ENCODE results near the gene MLLT10. TPM values are rescaled to one million over a fixed set of nuclear protein-coding genes. Genes with fewer than 3 reads are reported as not detected.

Gene MLLT10
- total and polyA plus RNA-seq, 10 of the 15 experiments (the other 5 are each of a cell fraction or from before 2014, with no cell fraction given) = 8.7 to 61.1 (median 28.5) TPM

GRCh38 chr10:21495752-21496342 lies 38.2 kb upstream of the MLLT10 start (continued):
- TF ChIP-seq POLR2A (IDR thresholded peaks at IDR 0.05; ENCODE audit: low read depth, low read length) (peak; percentile 61), TBL1XR1 (IDR thresholded peaks at IDR 0.05; ENCODE audit: low read depth, low read length) (peak; percentile 54; the same call in 1 of the 2 replicates), POU2F2 (IDR thresholded peaks at IDR 0.05; ENCODE audit: borderline replicate concordance, low read depth, low read length) (peak; percentile 44; the same call in 1 of the 3 replicates), IKZF2 (IDR thresholded peaks at IDR 0.05) (peak in 1 of 2 experiments; percentile 27; a peak in 1 of 4 replicates), GATAD2B (conservative IDR thresholded peaks at IDR 0.05; ENCODE audit: low read depth) (peak; percentile 78; the same call in 1 of the 2 replicates), ZNF24 (IDR thresholded peaks at IDR 0.05) (peak; percentile 74), MEF2B (IDR thresholded peaks at IDR 0.05; ENCODE audit: partially characterized antibody, poor library complexity, severe bottlenecking) (no peak), ZNF384 (IDR thresholded peaks at IDR 0.05; ENCODE audit: borderline replicate concordance, low read depth, low read length) (no peak), ZNF592 (IDR thresholded peaks at IDR 0.05) (peak; percentile 84; the same call in 1 of the 2 replicates), MXI1 (IDR thresholded peaks at IDR 0.05; ENCODE audit: low read depth, low read length) (no peak), RELA (IDR thresholded peaks at IDR 0.05; ENCODE audit: borderline replicate concordance, partially characterized antibody) (peak; percentile 55), FOXM1 (IDR thresholded peaks at IDR 0.05; ENCODE audit: low read depth, low read length) (peak; percentile 56; the same call in 1 of the 2 replicates), TARDBP (IDR thresholded peaks at IDR 0.05; ENCODE audit: borderline replicate concordance) (no peak), SREBF1 (IDR thresholded peaks at IDR 0.05; ENCODE audit: low read length) (no peak), RB1 (IDR thresholded peaks at IDR 0.05; ENCODE audit: borderline replicate concordance) (peak; percentile 90; the same call in 1 of the 2 replicates)
- TF ChIP-seq, protein P1, sequence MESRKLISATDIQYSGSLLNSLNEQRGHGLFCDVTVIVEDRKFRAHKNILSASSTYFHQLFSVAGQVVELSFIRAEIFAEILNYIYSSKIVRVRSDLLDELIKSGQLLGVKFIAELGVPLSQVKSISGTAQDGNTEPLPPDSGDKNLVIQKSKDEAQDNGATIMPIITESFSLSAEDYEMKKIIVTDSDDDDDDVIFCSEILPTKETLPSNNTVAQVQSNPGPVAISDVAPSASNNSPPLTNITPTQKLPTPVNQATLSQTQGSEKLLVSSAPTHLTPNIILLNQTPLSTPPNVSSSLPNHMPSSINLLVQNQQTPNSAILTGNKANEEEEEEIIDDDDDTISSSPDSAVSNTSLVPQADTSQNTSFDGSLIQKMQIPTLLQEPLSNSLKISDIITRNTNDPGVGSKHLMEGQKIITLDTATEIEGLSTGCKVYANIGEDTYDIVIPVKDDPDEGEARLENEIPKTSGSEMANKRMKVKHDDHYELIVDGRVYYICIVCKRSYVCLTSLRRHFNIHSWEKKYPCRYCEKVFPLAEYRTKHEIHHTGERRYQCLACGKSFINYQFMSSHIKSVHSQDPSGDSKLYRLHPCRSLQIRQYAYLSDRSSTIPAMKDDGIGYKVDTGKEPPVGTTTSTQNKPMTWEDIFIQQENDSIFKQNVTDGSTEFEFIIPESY (IDR thresholded peaks at IDR 0.05) = no peak
- TF ChIP-seq, protein P2, sequence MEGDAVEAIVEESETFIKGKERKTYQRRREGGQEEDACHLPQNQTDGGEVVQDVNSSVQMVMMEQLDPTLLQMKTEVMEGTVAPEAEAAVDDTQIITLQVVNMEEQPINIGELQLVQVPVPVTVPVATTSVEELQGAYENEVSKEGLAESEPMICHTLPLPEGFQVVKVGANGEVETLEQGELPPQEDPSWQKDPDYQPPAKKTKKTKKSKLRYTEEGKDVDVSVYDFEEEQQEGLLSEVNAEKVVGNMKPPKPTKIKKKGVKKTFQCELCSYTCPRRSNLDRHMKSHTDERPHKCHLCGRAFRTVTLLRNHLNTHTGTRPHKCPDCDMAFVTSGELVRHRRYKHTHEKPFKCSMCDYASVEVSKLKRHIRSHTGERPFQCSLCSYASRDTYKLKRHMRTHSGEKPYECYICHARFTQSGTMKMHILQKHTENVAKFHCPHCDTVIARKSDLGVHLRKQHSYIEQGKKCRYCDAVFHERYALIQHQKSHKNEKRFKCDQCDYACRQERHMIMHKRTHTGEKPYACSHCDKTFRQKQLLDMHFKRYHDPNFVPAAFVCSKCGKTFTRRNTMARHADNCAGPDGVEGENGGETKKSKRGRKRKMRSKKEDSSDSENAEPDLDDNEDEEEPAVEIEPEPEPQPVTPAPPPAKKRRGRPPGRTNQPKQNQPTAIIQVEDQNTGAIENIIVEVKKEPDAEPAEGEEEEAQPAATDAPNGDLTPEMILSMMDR (IDR thresholded peaks at IDR 0.05 in 2 of 3, conservative IDR thresholded peaks at IDR 0.05 in 1 of 3; ENCODE audit: control insufficient read depth in 2 of 3, extremely low read depth in 1 of 3, insufficient read depth in 1 of 3, low read depth in 3 of 3, low read length in 3 of 3) = peak; percentile 84 to 97 (median 89); a peak in 5 of 6 replicates
- TF ChIP-seq, protein P3, sequence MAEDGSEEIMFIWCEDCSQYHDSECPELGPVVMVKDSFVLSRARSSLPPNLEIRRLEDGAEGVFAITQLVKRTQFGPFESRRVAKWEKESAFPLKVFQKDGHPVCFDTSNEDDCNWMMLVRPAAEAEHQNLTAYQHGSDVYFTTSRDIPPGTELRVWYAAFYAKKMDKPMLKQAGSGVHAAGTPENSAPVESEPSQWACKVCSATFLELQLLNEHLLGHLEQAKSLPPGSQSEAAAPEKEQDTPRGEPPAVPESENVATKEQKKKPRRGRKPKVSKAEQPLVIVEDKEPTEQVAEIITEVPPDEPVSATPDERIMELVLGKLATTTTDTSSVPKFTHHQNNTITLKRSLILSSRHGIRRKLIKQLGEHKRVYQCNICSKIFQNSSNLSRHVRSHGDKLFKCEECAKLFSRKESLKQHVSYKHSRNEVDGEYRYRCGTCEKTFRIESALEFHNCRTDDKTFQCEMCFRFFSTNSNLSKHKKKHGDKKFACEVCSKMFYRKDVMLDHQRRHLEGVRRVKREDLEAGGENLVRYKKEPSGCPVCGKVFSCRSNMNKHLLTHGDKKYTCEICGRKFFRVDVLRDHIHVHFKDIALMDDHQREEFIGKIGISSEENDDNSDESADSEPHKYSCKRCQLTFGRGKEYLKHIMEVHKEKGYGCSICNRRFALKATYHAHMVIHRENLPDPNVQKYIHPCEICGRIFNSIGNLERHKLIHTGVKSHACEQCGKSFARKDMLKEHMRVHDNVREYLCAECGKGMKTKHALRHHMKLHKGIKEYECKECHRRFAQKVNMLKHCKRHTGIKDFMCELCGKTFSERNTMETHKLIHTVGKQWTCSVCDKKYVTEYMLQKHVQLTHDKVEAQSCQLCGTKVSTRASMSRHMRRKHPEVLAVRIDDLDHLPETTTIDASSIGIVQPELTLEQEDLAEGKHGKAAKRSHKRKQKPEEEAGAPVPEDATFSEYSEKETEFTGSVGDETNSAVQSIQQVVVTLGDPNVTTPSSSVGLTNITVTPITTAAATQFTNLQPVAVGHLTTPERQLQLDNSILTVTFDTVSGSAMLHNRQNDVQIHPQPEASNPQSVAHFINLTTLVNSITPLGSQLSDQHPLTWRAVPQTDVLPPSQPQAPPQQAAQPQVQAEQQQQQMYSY (CRISPR knock-in tag; IDR thresholded peaks at IDR 0.05) = no peak

Measured in GM12878 (cell line).